SW 1271 (cell line): ENCODE measurements around the gene AGAP2.

Source experiments
- DNase-seq, 2 experiments: peaks; one replicate each; lab custom pipeline; 2025; lab: John Stamatoyannopoulos, UW

AGAP2 gene

GRCh38 chr12:57753756-57754337, 15.3 kb upstream of the AGAP2 start:
- DNase-seq = no peak

DNA sequence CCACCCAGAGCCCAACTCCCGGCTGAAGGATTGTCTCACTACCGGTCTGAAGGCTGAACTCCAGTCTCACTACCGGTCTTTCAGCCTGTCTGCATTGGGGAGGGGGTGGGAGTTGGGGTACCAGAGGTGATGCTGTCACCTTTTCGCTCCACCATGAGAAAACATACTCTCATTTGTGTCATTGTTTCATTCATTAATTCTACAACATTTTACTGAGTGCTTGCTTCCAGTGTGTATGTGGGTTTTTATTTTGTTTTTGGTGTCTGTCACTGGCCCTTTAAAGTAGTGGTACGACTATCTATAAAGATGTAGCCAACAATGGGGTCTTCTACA, 14.1 kb upstream of the AGAP2 start:
- no peak for DNase-seq

GRCh38 chr12:57751788-57752667, 13.5 kb upstream of the AGAP2 start, which contains the start of gene CDK4:
Gene CDK4 (minus strand): TSS chr12:57752310. CDS start chr12:57751717, 593 bp downstream.
- DNase-seq = peak; percentile 97 to 99

DNA sequence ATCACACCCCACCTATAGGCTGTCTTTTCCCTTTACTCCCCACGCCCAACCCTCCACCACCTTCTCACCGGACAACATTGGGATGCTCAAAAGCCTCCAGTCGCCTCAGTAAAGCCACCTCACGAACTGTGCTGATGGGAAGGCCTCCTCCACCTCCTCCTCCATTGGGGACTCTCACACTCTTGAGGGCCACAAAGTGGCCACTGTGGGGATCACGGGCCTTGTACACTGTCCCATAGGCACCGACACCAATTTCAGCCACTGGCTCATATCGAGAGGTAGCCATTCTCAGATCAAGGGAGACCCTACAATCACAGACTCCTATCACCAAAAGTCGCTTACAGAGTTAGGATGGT, 12.9 kb upstream of the AGAP2 start:
- no peak for DNase-seq

DNA sequence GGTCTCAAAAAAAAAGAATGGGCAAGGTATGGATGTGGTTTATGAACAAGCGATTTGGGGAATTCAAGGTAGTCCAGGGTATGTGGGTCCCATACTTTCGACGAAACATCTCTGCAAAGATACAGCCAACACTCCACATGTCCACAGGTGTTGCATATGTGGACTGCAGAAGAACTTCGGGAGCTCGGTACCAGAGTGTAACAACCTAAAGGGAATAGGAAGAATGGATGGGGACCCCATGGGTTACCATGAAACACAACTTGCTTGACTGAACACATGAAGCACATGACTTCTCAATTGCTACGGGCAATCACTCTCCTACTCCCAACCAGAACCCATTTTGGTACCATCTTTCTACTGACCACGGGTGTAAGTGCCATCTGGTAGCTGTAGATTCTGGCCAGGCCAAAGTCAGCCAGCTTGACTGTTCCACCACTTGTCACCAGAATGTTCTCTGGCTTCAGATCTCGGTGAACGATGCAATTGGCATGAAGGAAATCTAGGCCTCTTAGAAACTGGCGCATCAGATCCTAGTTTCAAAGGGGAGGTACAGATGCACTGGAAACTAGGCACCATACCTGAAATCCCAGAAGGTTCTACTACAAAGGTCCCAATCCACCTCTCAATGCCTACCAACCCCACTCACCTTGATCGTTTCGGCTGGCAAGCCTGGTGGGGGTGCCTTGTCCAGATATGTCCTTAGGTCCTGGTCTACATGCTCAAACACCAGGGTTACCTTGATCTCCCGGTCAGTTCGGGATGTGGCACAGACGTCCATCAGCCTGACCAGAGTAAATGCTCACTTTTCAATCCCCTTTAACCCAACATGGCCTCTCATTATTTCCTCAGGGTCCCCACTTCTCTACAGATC, 12.3 kb upstream of the AGAP2 start:
- no peak for DNase-seq

GRCh38 chr12:57749061-57749460, 10.5 kb upstream of the AGAP2 start:
- DNase-seq = no peak

DNA sequence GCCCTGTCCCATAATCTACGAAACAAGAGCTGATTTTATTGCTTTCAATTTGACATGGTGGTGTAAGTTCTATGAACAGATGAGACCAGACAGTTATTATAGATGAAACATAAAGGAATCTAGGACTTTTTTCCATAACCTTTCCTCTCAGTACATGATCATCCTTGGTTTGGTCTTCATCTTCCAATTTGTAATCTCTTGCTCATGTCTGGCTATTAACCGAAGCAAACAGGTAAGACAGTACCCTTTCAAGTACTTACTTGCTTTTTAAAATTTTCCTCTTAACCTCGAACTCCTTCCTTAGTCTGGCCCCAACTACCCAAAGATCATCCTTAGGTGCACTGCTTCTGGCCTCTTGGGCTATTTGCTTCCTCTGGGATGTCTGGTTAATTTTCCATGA, 7.5 kb upstream of the AGAP2 start:
- no peak for DNase-seq

DNA sequence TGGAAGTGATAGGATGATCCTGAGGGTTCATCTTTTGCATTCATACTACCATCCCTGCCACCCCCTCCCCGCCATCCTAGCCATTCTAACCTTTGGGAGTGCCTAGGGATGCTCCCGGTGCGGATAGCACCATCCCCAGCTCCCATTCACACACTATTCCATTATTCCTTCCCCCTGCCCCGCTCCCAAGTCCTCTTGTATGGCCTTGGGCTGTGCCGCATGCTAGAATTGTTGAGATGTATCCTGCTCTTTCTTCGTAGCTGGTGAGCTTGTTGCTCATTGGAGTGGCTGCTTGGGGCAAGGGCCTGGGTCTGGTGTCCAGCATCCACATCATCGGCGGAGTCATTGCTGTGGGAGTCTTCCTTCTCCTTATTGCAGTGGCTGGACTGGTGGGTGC, 6.9 kb upstream of the AGAP2 start:
- DNase-seq = no peak

DNA sequence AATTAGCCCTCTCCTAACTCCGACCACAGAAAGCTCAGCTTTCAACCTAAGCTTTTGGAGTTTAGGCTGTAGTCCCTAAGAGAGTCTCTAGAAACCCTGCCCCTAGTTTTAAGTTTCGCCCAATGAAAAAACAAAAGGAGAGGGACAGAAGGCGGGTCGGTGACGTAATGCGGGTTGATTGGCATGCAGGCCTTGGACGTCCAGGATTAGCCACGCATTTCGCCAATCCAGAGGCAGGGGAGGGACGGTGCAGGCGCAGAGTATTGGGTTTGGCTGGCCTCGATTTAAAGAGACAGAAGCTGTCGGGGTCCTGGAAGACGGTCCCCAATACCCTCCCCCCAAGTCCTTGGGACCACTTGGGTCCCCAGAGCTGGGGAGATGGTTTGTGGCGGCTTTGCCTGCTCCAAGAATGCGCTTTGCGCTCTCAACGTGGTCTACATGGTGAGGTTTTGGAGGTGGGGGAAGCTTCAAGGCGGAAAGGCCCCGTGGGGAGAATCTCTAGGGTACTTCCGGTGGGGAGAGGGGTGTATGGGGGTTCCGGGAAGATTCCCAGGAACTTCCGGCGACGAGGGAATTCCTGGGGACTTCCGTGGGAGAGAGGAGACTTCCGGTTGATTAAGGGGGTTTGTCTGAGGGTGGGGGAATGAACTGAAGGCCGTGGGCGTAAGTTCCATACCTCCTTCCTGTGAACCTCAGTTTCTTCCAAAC, 6.4 kb upstream of the AGAP2 start, which contains the start of gene TSPAN31:
TSS of gene TSPAN31 (plus strand) at position 263 of the 708 bp plus-strand sequence. CDS start at position 379, 116 bp downstream.
- peak; percentile 92 to 96 for DNase-seq

- DNase-seq = no peak
Measured at GRCh38 chr12:57744194-57744776, 5.7 kb upstream of the AGAP2 start.

DNA sequence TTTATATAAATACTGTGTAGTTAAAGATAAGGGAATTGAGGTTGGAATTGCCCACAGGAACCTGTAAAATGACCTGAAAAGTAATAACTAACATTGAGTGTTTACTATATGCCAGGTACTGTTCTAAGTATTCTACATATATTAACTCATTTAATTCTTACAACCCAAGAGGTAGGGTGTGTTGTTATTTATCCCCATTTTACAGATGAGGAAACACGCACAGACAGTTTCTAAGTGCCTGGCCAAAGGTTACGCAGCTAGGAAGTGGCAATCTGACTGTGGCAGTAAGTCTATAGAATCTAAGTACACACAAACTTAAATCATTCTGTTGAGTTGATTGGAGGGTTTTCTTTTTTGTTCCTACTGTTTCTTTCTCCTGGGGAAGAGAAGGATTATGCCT, 5.2 kb upstream of the AGAP2 start:
- no peak for DNase-seq

DNA sequence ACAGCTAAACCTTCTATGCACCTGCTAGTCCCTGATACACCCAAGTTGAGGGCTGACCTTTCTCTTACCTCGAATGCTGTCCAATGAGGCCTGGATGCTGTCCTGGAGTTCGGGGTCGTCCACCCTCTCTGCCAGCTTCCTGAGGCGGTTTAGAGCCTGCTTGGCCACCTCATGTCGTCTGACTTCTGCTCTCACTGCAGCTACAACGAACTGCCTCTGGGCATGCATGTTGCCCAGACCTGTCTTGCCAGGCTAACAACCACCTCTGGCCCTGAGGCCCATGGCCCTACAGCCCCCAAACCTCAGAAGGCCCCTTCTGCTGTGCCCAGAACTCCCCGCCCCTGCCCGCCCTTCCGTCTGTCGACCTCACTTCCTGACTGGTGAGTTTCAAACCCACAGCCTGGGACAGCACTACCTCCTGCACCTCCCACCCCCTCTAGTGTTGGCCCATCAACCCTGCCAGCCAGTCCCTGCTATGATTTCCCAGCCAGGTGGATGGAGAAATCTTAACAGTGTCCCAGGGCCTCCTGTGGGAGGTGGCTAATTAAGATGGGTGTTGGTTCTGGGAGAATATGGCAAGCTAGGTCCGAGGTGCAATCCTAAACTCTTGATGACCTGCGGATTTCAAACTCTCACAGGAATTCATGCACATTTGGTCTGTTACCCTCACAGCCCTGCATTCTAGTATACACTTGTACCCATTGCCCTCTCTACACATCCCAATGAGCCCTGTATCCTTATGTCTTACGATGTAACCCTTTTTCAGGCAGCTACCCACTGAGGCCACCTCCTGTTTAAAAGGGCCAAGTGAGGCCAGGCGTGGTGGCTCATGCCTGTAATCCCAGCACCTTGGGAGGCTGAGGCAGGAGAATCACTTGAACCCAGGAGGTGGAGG, 3.5 kb upstream of the AGAP2 start:
- DNase-seq = no peak

GRCh38 chr12:57741413-57741789, 2.9 kb upstream of the AGAP2 start:
- DNase-seq = no peak

GRCh38 chr12:57740656-57741412, 2.3 kb upstream of the AGAP2 start:
- DNase-seq = no peak

GRCh38 chr12:57739914-57740538, 1.5 kb upstream of the AGAP2 start:
- no peak for DNase-seq

DNA sequence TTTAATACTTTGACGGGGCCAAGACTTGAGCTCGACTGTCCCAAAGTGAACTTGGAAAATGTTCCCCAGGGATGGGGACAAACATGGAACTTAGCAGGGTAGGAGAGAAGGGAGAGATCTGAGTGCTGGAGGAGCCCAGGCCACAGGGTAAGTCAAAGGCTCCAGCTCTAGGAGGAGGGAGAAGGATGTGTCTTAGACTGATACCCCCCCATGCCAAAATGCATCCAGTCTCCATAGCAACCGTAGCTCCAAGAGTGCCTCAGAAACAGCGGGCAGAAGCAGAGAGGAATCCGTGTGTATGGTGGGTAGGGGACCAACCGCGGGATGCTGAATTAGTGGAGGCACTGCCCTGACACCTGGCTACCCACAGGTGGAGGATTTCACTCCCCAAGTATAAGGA, 845 bp upstream of the AGAP2 start:
- no peak for DNase-seq

DNA sequence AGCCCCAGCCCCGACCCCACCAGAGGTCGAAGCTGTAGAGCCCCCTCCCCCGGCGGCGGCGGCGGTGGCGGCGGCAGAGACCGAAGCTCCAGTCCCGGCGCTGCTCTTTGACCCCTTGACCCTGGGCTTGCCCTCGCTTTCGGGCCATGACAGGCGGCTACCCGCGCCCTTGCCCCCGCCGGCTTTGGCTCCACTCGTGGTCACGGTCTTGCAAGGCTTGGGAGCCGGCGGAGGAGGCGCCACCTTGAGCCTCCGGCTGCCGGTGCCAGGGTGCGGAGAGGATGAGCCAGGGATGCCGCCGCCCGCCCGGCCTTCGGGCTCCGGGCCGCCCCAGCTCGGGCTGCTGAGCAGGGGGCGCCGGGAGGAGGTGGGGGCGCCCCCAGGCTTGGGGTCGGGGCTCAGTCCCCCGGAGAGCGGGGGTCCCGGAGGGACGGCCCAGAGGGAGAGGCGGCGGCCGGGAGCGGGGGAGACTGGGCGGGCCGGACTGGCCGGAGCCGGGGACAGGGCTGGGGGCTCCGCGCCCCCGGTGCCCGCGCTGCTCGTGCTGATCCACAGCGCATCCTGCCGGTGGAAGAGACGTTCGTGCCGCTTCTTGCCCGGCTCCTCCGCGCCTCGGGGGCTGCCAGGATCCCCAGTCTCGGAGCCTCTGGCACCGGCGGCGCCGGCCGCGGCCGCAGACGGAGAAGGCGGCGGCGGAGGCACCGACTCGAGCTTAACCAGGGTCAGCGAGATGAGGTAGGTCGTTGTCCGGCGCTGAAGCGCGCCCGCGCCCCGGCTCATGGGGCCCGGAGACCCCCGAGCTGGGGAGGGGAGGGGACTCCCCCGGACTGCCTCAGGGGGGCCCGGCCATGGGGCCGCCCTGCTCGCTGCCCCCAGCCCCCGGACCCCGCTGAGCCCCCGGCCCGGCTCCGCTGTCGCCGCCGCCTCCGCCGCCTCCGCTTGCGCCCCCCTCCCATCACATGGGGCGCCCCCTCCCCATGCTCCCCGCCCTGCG, 778 bp downstream of the AGAP2 start:
- no peak for DNase-seq
